GM18517 (cell line): Measurements from ENCODE around the gene CNKSR2.
"Not testable (repeated sequence)": the region's sequence is repeated elsewhere in the genome, so short reads cannot be mapped to it uniquely, and the experiment has no call there.

ENCODE experiments used
- ATAC-seq: cut with Tn5 transposase; IDR thresholded peaks from one replicate; pipeline ENCODE4 v1.9.1; 2021; ENCODE audit warnings: mild to moderate bottlenecking, moderate library complexity; ENCODE audit not compliant: unreplicated experiment

CNKSR2 gene

GRCh38 chrX:21438792-21439191, 64.6 kb downstream of the CNKSR2 start:
- ATAC-seq = peak; percentile 99

GRCh38 chrX:21440911-21441310, 66.7 kb downstream of the CNKSR2 start:
- ATAC-seq = no peak

GRCh38 chrX:21457718-21458117, 83.5 kb downstream of the CNKSR2 start:
- no peak for ATAC-seq

- no peak for ATAC-seq
These were observed 94.9 kb downstream of the CNKSR2 start for GRCh38 chrX:21469071-21469470.

- no peak for ATAC-seq
These were observed 102.7 kb downstream of the CNKSR2 start for GRCh38 chrX:21476909-21477308.

GRCh38 chrX:21479695-21480270, 105.6 kb downstream of the CNKSR2 start:
- peak; percentile 74 for ATAC-seq

- no peak for ATAC-seq
These were observed 107.5 kb downstream of the CNKSR2 start for GRCh38 chrX:21481761-21482160.

- ATAC-seq = not testable (repeated sequence)
These were observed 109.8 kb downstream of the CNKSR2 start for GRCh38 chrX:21484051-21484450.

- ATAC-seq = no peak
These were observed 113.6 kb downstream of the CNKSR2 start for GRCh38 chrX:21487832-21488231.

GRCh38 chrX:21490341-21490740, 116.1 kb downstream of the CNKSR2 start:
- ATAC-seq = no peak

- no peak for ATAC-seq
These were observed 119.1 kb downstream of the CNKSR2 start for GRCh38 chrX:21493226-21493830.

GRCh38 chrX:21503593-21503992, 129.4 kb downstream of the CNKSR2 start:
- peak; percentile 80 for ATAC-seq

- ATAC-seq = no peak
These were observed 135.7 kb downstream of the CNKSR2 start for GRCh38 chrX:21509912-21510311.

GRCh38 chrX:21524008-21524407, 149.8 kb downstream of the CNKSR2 start:
- ATAC-seq = no peak

GRCh38 chrX:21528076-21528475, 153.9 kb downstream of the CNKSR2 start:
- ATAC-seq = no peak

- ATAC-seq = no peak
These were observed 155.6 kb downstream of the CNKSR2 start for GRCh38 chrX:21529771-21530170.

- not testable (repeated sequence) for ATAC-seq
These were observed 170.4 kb downstream of the CNKSR2 start for GRCh38 chrX:21544642-21545041.

GRCh38 chrX:21559417-21559816, 185.2 kb downstream of the CNKSR2 start:
- ATAC-seq = no peak

- ATAC-seq = no peak
These were observed 190.8 kb downstream of the CNKSR2 start for GRCh38 chrX:21565025-21565424.

GRCh38 chrX:21574793-21575192, 200.6 kb downstream of the CNKSR2 start:
- ATAC-seq = no peak

GRCh38 chrX:21581479-21581878, 207.3 kb downstream of the CNKSR2 start:
- no peak for ATAC-seq

- no peak for ATAC-seq
These were observed 211.8 kb downstream of the CNKSR2 start for GRCh38 chrX:21586001-21586400.
